ENCODE data around the gene RAB8B. TPM values are rescaled to one million over a fixed set of nuclear protein-coding genes. Genes with fewer than 3 reads are reported as not detected.
A peak's percentile ranks its signal among the peaks of the same experiment; 100 is the strongest.

Gene RAB8B
- total and polyA plus RNA-seq, 11 donors = 2.5 to 32.6 (median 8.1) TPM

DNA sequence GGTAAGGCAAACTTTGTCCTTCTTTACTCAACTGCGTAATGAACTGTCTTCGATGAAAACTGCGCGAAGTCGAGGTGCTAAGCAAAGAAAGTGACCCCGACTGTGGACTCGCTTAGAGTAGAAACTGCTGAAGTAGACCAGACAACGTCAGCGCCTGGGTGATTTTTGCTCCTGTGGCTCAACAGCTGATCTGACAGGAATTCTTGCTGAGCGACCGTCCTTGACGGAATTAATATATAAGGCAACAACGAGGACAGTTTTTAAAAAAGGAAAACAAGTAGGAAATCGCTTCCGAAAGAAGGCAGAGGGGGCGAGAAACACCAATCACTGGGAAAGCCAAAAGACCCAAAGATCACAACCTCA is 32.7 kb upstream of the RAB8B start:
- no peaks in the 10 kb centered on the region for H3K27me3 ChIP-seq
- intact Hi-C loops (cut with DNase I) = loop anchor here in 8 of 10 donors (2.0 to 10.0 kb wide), 7 partner anchors 32 to 248 kb away; partner anchors contain the start of genes APH1B (in 5 of the 8), RAB8B (in 2 of the 8) and LACTB (in 1 of the 8)
- peak overlapping the region; percentile 65 to 97 (median 84) for H3K4me3 ChIP-seq
- peak; percentile 18 to 52 (median 36) for ATAC-seq
- DNase-seq = peak in 4 of 5 donors; percentile 38 to 49 (median 44)
- H3K36me3 ChIP-seq = peaks cover 0 to 42% (median 37%) of the 10 kb centered on the region in 9 donors
- H3K4me1 ChIP-seq = peaks cover 0 to 31% (median 21%) of the 10 kb centered on the region in 12 donors
- H3K27ac ChIP-seq = peak overlapping the region; percentile 91 to 99 (median 96)
- WGBS, 4 donors = 0 to 1% (median 0%) methylated on average over 16 of the region's 16 CpGs
- H3K9me3 ChIP-seq = no peaks in the 10 kb centered on the region
- no peak for TF ChIP-seq POLR2A (IDR thresholded peaks at IDR 0.05)
- TF ChIP-seq, protein P1, sequence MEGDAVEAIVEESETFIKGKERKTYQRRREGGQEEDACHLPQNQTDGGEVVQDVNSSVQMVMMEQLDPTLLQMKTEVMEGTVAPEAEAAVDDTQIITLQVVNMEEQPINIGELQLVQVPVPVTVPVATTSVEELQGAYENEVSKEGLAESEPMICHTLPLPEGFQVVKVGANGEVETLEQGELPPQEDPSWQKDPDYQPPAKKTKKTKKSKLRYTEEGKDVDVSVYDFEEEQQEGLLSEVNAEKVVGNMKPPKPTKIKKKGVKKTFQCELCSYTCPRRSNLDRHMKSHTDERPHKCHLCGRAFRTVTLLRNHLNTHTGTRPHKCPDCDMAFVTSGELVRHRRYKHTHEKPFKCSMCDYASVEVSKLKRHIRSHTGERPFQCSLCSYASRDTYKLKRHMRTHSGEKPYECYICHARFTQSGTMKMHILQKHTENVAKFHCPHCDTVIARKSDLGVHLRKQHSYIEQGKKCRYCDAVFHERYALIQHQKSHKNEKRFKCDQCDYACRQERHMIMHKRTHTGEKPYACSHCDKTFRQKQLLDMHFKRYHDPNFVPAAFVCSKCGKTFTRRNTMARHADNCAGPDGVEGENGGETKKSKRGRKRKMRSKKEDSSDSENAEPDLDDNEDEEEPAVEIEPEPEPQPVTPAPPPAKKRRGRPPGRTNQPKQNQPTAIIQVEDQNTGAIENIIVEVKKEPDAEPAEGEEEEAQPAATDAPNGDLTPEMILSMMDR (IDR thresholded peaks at IDR 0.05) = no peak

DNA sequence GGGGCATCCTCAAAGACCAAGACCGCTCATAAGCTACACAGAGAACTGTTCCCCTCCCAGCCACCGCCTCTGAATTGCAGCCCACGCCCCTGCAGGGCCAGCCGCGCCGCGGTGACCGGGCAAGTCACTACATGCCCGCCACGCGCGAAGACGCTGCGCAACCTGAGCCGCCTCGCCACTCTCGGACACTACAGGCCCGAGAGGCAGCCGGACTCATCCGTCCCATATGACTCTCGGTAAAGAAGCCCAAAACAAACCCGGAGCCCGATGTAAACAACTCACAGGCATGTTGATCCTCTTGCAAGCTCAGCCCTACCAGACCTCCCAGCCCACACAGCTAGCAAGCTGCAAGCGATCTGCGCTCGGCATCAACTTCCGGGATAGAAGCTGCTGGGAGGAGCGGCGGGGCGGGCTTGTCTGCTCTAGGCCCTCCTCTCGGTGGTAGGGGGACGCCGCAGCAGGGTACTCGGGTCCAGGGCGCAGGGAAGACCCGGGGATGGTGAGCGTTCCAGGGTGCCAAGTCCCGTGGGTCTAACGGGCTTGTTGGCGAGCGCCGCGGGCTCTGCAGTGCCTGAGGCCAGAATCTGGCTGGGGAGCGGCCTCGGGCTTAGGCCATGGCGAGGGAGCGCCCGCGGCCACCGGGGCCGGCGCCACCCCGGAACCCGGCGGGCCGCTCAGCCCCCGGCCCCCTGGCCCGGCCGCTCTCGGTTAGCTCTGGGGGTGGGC is 32.1 kb upstream of the RAB8B start, which contains the start of gene RPS27L:
Gene RPS27L, minus strand, starts transcription at position 360 of the 726 bp plus-strand sequence. Its CDS starts 72 bp downstream, at position 288.
- ATAC-seq (peak; percentile 89 to 98 (median 98)), DNase-seq (peak; percentile 92 to 95 (median 94))
- H3K4me3 ChIP-seq = peak within 1 kb of the TSS; percentile 65 to 97 (median 84)
- peaks cover 0 to 31% (median 21%) of the 10 kb centered on the region in 12 donors for H3K4me1 ChIP-seq
- 0 to 5% (median 0%) methylated on average over 8 to 60 of the region's 60 CpGs for WGBS, 4 donors
- TF ChIP-seq, protein P1 (IDR thresholded peaks at IDR 0.05) = peak in 2 of 12 donors; percentile 8 to 19
- TF ChIP-seq POLR2A (IDR thresholded peaks at IDR 0.05) = peak in 1 of 2 donors; percentile 74
- peaks cover 0 to 36% (median 33%) of the 10 kb centered on the region in 9 donors for H3K36me3 ChIP-seq
- H3K9me3 ChIP-seq = no peaks in the 10 kb centered on the region
- no peaks in the 10 kb centered on the region for H3K27me3 ChIP-seq
- intact Hi-C loops (cut with DNase I) = loop anchor here in 8 of 10 donors (2.0 to 10.0 kb wide), 7 partner anchors 32 to 248 kb away; partner anchors contain the start of genes APH1B (in 5 of the 8), RAB8B (in 2 of the 8) and LACTB (in 1 of the 8)
- peak within 1 kb of the TSS; percentile 91 to 99 (median 96) for H3K27ac ChIP-seq

DNA sequence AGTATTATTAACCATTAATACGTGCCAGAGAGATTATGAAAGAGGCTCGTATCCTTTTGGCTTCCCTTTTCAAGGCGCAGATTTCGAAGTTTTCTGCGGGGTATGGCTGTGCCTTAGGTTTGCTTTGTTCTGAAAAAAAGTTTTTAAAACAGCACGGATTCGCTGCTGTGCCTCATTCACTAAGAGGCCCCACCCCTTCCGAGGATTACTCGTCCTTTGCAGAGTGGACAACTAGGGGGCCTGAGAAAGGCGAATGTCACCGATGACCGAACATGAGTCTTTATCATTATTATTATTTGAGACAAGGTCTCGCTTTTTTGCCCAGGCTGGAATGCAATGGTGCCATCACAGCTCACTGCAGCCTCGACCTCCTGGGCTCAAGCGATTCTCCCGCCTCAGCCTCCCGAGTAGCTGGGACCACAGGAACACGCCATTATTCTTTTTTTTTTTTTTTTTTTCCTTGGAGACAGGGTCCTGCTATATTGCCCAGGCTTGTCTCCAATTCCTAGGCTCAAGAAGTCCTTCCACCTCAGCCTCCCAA is 31.4 kb upstream of the RAB8B start:
- H3K9me3 ChIP-seq = no peaks in the 10 kb centered on the region
- ATAC-seq = peak in 3 of 4 donors; percentile 24 to 60 (median 38)
- peak overlapping the region; percentile 65 to 97 (median 84) for H3K4me3 ChIP-seq
- DNase-seq = peak in 4 of 5 donors; percentile 44 to 67 (median 59)
- intact Hi-C loops (cut with DNase I) = loop anchor here in 8 of 10 donors (2.0 to 10.0 kb wide), 7 partner anchors 31 to 247 kb away; partner anchors contain the start of genes APH1B (in 5 of the 8), RAB8B (in 2 of the 8) and LACTB (in 1 of the 8)
- H3K27ac ChIP-seq = peak overlapping the region; percentile 91 to 99 (median 96)
- no peaks in the 10 kb centered on the region for H3K27me3 ChIP-seq
- H3K36me3 ChIP-seq = peaks cover 0 to 30% (median 27%) of the 10 kb centered on the region in 9 donors
- TF ChIP-seq, protein P1 (IDR thresholded peaks at IDR 0.05) = peak in 5 of 12 donors; percentile 9 to 44 (median 15)
- TF ChIP-seq POLR2A (IDR thresholded peaks at IDR 0.05) = no peak
- peaks cover 0 to 31% (median 21%) of the 10 kb centered on the region in 12 donors for H3K4me1 ChIP-seq
- WGBS, 4 donors = 6 to 12% (median 7%) methylated on average over 18 of the region's 18 CpGs

Measured in heart left ventricle (tissue), 16 donors.